ENCODE results near the gene SPTBN4.
A peak's percentile ranks its signal among the peaks of the same experiment; 100 is the strongest.
"Not testable (repeated sequence)": the region's sequence is repeated elsewhere in the genome, so short reads cannot be mapped to it uniquely, and the experiment has no call there.

Gene SPTBN4

DNA sequence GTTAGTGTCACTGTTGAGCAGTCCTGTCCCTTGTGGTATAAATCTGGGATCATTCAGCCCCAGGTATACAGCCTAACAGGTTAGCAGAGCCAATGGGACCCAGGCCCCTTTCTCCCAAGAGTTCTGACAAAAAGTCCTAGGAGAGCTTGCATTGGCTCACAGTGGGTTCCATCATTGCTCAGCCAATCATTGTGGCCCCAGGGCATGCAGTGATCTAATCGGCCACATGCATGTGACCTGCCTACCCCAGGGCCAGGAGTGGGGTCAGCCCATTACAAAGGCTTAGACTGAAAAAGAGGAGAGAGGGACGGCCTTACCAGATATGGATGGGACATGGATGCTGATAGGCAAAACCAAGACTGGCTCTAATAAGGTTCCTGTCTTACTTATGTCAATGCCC lies 41.1 kb downstream of the SPTBN4 start:
- no peak for DNase-seq (ENCODE audit: low read depth)

DNA sequence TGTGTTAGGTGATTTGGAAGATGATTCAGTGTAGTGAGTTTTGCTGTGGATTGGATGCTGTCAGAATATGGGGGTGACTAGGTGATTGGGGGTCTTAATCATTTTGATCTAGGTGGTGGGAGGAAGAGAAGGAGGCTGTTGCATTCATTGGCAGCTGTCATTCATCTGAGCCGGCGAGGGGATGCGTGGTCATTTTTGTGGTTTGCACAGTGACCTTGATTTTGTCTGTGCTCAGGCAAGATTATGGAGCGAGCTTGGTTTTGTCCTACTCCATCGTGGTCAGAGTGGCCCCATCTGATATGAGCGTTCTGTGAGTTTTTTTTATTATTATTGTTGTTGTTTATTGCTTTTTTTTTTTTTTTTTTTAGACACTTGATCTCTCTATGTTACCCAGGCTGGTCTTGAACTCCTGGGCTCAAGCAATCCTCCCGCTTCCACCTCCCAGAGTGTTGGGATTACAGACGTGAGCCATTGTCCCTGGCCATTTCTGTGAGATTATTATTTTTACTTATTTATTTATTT lies 42.0 kb downstream of the SPTBN4 start:
- DNase-seq (ENCODE audit: low read depth), result no peak

DNA sequence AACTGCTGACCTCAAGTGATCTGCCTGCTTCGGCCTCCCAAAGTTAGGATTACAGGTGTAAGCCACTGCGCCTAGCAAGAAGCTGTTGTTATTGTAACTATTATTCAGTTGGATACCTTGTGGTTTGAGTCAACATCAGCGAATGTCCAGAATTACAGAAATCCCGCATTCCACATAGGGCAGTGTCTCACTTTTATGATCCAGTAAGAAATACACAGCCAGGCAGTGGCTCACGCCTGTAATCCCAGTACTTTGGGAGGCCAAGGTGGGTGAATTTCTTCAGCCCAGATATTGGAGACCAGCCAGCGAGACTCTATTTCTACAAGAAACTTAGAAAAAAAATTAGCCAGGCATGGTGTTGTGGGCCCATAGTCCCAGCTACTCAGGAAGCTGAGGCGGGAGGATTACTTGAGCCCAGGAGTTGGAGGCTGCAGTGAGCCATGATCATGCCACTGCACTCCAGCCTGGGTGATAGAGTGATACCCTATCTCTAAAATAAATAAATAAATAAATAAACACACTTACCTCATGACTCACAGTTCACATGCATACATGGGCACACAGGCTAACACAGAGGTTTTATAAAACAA lies 43.8 kb downstream of the SPTBN4 start:
- DNase-seq (ENCODE audit: low read depth), result no peak

GRCh38 chr19:40511487-40511886 lies 44.7 kb downstream of the SPTBN4 start:
- DNase-seq (ENCODE audit: low read depth), result no peak

DNA sequence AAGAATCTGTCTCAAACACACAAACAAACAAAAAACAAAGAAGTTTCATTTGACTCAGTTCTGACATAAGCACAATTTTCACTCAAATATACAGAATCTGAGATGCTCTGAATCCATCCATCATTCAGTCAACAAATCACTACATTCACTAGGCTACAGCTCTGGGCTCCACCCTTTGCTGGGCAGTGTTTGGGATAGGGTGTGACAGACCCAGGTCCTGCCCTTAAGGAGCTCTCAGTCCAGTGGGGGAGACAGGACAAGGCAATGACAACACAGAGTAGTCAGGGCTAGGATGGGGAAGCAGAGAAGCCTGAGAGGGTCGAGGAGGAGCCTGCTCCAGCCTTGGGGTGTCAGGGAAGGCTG lies 45.3 kb downstream of the SPTBN4 start:
- DNase-seq (ENCODE audit: low read depth), result no peak

GRCh38 chr19:40512473-40513344 lies 45.9 kb downstream of the SPTBN4 start:
- DNase-seq (ENCODE audit: low read depth), result no peak

DNA sequence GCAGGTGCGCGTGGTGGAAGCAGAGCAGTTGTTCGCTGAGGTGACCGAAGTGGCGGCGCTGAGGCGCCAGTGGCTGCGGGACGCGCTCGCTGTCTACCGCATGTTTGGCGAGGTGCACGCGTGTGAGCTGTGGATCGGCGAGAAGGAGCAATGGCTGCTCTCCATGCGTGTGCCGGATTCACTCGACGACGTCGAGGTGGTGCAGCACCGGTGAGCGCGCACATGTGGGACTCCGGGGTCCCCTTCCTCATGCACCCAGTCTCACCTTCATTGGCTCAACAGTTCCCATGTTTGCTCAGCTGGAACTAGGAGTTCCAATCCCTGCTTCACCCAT lies 46.5 kb downstream of the SPTBN4 start:
- no peak for DNase-seq (ENCODE audit: low read depth)

DNA sequence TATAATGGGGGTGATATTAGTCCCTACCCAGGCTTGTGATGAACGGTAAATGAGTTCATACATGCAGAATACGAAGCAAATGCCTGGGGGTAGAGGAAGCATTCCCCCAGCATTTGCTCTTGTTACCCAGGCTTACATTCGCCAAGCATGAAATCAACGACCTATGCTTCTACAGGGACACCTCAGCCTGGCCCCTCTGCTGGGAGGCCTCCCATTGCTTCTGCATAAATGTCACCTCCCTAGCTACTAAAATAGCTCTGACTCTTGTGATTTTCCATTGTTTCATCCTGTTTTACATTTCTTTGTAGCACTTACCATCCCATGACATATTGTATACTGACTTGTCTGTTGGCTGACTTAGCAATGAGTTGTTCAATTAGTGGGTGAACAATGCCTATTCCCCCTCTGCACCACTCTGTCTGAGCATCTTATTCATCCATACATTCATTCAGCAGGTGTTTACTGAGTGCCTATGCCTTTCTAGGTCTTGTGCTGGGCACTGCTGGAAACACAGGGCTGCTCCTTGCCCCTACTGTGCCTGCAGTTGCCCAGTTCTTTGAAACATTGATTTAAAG lies 47.0 kb downstream of the SPTBN4 start:
- DNase-seq (ENCODE audit: low read depth), result no peak

GRCh38 chr19:40517248-40517647 lies 50.4 kb downstream of the SPTBN4 start:
- no peak for DNase-seq (ENCODE audit: low read depth)

DNA sequence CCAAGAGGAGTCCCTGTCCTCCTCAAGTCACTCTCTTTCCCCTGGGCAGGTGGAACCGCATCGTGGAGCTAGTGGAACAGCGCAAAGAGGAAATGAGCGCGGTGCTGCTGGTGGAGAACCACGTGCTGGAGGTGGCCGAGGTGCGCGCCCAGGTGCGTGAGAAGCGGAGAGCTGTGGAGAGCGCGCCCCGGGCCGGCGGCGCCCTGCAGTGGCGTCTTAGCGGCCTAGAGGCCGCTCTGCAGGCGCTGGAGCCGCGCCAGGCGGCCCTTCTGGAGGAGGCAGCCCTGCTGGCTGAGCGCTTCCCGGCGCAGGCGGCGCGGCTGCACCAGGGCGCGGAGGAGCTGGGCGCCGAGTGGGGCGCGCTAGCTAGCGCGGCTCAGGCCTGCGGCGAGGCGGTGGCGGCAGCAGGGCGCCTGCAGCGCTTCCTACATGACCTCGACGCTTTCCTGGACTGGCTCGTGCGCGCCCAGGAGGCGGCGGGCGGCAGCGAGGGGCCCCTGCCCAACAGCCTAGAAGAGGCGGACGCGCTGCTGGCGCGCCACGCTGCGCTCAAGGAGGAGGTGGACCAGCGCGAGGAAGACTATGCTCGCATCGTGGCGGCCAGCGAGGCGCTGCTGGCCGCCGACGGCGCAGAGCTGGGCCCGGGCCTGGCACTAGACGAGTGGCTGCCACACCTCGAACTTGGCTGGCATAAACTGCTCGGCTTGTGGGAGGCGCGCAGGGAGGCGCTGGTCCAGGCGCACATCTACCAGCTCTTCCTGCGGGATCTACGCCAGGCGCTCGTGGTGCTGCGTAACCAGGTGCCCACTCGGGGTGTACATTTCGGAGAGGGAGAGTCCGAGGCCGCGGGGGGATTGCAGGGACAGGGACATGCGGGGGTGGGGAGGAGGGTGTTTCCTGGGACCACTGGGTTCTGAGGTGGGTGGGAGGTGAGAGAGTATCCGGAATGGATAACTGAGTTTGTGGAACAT lies 52.8 kb downstream of the SPTBN4 start:
- no peak for DNase-seq (ENCODE audit: low read depth)

- DNase-seq (ENCODE audit: low read depth), result no peak
These were observed 54.5 kb downstream of the SPTBN4 start for GRCh38 chr19:40521276-40521675.

DNA sequence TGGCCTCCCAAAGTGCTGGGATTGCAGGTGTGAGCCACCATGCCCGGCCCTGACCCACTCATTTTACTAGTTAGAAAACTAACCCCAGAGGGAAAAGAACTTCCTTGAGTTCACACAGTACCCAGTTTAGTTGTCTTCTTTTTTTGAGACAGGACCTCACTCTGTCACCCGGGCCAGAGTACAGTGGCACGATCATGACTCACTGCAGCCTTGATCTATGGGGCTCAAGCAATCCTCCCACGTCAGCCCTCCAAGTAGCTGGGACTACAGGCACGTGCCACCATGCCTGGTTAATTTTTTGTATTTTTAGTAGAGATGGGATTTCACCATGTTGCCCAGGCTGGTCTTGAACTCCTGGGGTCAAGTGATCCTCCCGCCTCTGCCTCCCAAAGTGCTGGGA lies 55.1 kb downstream of the SPTBN4 start:
- not testable (repeated sequence) for DNase-seq (ENCODE audit: low read depth)

- DNase-seq (ENCODE audit: low read depth), result peak; percentile 12
These were observed 56.7 kb downstream of the SPTBN4 start for GRCh38 chr19:40523322-40524047.

DNA sequence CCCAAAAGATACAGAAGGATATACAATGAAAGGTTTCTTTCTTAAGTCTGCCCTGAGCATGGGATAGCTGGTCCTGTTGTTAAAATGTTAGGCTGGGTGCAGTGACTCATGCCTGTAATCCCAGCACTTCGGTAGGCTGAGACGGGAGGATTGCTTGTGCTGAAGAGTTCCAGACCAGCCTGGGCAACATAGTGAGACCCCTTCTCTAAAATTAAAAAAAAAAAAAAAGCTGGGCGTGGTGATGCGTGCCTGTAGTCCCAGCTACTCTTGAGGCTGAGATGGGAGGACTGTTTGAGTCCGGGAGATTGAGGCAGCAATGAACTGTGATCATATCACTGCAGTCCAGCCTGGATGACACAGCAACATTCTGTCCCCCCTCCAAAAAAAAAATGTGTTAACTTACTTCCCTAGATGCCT lies 57.3 kb downstream of the SPTBN4 start:
- DNase-seq (ENCODE audit: low read depth), result no peak

DNA sequence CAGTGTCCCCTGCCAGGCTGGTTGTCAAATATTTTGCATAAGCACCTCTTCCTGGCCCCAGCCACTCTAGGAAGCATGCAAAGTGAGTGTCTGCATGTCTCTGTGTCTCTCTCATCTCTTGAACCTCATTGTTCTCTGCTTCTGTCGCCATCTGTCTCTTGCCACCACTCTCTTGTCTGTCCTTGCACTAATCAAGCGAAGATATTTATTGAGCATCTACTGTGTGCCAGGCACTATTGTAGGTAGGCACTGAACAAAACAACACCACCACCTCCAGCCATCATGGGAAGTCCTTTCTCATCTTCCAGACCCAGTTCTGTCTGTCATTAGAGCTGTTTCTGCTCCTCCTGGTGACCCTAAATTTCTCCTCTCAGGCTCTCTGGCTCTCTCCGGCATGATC lies 57.9 kb downstream of the SPTBN4 start:
- DNase-seq (ENCODE audit: low read depth), result no peak

GRCh38 chr19:40525234-40526051 lies 58.6 kb downstream of the SPTBN4 start:
- no peak for DNase-seq (ENCODE audit: low read depth)

DNA sequence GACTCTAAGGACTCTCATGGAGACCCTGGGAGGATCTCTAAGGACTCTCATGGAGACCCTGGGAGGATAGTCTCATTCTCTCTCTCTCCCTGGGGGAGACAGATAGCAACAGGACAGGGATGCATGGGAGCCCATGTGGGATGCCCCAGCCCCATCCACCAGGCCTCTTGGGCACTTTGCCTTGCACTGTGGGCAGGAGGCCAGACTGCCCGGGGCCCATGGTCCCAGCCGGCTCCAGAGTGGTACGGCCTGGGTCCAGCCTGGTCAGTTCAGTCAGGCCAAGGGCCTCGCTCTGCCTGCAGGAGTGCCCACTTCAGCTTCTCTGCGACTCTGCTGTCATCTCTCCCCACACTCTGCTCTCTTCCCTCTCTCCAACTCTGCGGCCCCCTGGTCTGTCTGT lies 61.3 kb downstream of the SPTBN4 start:
- DNase-seq (ENCODE audit: low read depth), result no peak

DNA sequence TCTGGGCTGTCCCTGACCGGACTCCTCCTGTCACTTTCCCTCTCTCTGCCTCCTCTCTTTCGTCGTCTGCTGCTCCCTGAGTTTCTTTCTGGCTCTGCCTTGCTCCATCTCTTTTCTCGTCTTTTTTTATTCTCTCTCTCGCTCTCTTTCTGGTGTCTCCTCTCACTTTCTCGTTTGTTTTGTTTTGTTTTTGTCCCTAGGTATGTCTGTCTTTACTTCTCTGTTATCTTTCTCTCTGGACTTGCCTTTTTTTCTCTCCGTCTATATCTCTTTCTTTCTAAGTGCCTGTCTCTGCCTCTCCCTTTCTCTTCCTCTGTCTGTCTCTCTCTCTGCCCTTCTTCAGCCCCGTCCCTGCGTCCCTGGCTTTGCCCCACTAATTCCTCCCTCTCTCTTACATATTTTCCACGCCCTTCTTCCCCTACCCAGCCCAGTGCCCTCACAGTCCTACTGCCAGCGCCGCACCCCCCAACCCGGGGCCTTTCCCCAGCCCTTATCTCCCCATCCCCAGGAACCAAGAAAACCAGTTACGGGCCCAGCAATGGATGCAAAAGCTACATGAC lies 61.8 kb downstream of the SPTBN4 start:
- DNase-seq (ENCODE audit: low read depth), result no peak

DNA sequence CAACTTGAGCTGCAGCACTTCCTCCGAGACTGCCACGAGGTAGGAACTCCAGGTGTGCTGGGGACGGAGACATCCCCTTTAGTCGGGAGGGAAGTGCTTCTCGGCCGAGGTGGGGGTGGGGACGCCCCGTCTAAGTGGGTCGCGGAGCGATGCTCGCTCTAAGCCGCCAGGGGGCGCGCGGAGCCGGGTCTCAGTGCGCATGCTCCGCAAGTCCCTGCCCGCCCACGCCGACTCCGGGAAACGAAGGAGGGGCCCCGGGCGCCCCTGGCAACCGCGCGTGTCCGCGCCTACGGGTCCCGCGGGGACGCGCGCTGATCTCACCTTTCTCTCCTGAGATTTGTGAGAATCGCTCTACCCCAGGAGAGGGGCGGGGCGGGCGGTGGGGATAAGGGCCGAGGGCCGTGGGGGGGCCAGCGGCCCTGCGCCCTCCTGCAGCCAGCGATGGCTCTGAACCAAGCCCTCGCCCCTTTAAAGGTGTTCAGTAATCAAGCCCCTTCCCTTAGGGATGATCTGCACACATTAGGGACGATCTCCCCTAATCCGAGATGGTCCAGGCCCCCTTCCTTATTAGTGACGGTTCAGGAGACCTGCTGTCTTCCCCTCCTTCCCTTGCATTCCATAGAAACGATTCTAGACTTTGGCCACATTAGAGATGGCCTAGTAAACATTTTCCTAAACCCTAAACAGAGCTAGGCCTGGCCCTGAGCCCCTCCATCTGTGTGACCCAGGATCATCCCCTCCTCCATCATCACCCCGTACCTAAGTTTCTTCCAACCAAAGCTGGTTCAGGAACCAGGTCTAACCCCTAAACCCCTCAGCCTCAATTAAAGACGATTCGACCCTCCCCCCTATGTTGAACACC lies 62.5 kb downstream of the SPTBN4 start:
- DNase-seq (ENCODE audit: low read depth), result peak; percentile 86
